Esophagus muscularis mucosa (tissue), 4 donors: ENCODE data around the gene CYP8B1. TPM values are rescaled to one million over a fixed set of nuclear protein-coding genes. Genes with fewer than 3 reads are reported as not detected.
A peak's percentile ranks its signal among the peaks of the same experiment; 100 is the strongest.
"Not testable (repeated sequence)": the region's sequence is repeated elsewhere in the genome, so short reads cannot be mapped to it uniquely, and the experiment has no call there.

ENCODE experiments used
- DNase-seq: peaks from one replicate; pipeline ENCODE4 v3.0.0-alpha.2; 2017; ENCODE audit errors: extremely low spot score
- H3K27ac ChIP-seq, 4 donors: fragments of 200-600 bp; sonication (generic); replicated peaks in 1 of 4; 1 replicate in 3 of 4; 2 replicates in 1 of 4; pipeline ENCODE4 v1.5.1; 2016 to 2019; ENCODE audit warnings: mild to moderate bottlenecking in 1 of 4
- H3K27me3 ChIP-seq, 4 donors: fragments of 200-600 bp; sonication (generic); one replicate each; pipeline versions ENCODE4 v1.5.1 to v1.6.0; 2016 to 2019
- H3K36me3 ChIP-seq, 4 donors: fragments of 200-600 bp; sonication (generic); one replicate each; pipeline ENCODE4 v1.5.1; 2016 to 2019
- H3K4me1 ChIP-seq, 4 donors: fragments of 200-600 bp; sonication (generic); one replicate each; pipeline ENCODE4 v1.5.1; 2016 to 2019
- H3K4me3 ChIP-seq, 4 donors: fragments of 200-600 bp; sonication (generic); 1 replicate in 2 of 4; 2 replicates in 2 of 4; pipeline ENCODE4 v1.5.1; 2016 to 2019; ENCODE audit warnings: mild to moderate bottlenecking in 4 of 4, moderate library complexity in 1 of 4
- H3K9me3 ChIP-seq, 4 donors: fragments of 200-600 bp; sonication (generic); 1 replicate in 3 of 4; 2 replicates in 1 of 4; pipeline ENCODE4 v1.5.1; 2016 to 2019
- EP300 ChIP-seq: sonication (generic); formaldehyde crosslinking; IDR thresholded peaks from one replicate; pipeline ENCODE4 v1.6.1; 2017; ENCODE audit warnings: antibody characterized with exemption
- POLR2A ChIP-seq: fragments of 450-650 bp; IDR thresholded peaks from one replicate; pipeline ENCODE4 v1.6.1; 2017; ENCODE audit warnings: antibody characterized with exemption, moderate library complexity, mild to moderate bottlenecking, low read depth
- POLR2AphosphoS5 ChIP-seq, 2 donors: sonication (generic); formaldehyde crosslinking; IDR thresholded peaks; one replicate each; pipeline ENCODE4 v1.6.1; 2017; ENCODE audit warnings: antibody characterized with exemption in 2 of 2
- WGBS: methylation state at CpG from one replicate; pipeline ENCODE4 v1.1.5; 2018; 5-methylcytosine and 5-hydroxymethylcytosine counted together
- intact Hi-C: fragments of 100-400 bp; cut with DNase I; formaldehyde crosslinking; loops from one replicate; pipeline ENCODE4 v1.15.1; 2023
- total RNA-seq, 4 donors: library from RNA; depleted of rRNA; stranded (reverse); fragments of >200 nt; gene quantifications; one replicate each; pipeline versions ENCODE4 v1.1.0 to v1.2.1, GENCODE V29; 2016
- TF ChIP-seq, protein P1 (sequence below), 3 experiments: fragments of 200-600 bp in 2 of 3; fragments of 450-650 bp in 1 of 3; sonication (generic) in 2 of 3; IDR thresholded peaks; one replicate each; pipeline ENCODE4 v1.5.1; 2017 to 2019; ENCODE audit warnings: antibody characterized with exemption in 3 of 3, mild to moderate bottlenecking in 2 of 3, moderate library complexity in 1 of 3

Gene CYP8B1
- total RNA-seq, 4 donors from 2014 or later = not detected

DNA sequence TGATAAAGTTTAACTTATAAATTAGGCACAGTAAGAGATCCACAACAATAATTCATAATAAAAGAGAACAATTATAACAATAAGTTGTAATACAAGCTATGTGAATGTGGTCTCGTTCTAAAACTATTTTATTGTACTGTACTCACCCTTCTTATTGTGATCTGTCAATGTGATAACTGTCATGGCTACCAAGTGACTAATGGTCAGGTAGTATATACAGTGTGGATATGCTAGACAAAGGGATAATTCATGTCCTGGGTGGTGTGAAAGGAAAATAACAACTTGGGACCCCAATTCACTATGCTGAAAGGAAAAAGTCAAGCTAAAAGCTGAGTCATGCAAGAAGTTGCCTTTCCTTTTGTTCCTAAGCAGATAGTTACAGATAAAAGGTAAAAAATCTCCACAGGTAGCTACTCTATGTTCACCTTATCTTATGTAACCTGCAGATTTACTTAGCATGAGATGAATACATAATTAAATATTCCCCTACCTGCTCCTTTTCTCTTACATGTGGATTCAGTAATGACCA is 10.7 kb upstream of the CYP8B1 start:
- no peak overlapping the region for H3K27ac ChIP-seq
- TF ChIP-seq, protein P1, sequence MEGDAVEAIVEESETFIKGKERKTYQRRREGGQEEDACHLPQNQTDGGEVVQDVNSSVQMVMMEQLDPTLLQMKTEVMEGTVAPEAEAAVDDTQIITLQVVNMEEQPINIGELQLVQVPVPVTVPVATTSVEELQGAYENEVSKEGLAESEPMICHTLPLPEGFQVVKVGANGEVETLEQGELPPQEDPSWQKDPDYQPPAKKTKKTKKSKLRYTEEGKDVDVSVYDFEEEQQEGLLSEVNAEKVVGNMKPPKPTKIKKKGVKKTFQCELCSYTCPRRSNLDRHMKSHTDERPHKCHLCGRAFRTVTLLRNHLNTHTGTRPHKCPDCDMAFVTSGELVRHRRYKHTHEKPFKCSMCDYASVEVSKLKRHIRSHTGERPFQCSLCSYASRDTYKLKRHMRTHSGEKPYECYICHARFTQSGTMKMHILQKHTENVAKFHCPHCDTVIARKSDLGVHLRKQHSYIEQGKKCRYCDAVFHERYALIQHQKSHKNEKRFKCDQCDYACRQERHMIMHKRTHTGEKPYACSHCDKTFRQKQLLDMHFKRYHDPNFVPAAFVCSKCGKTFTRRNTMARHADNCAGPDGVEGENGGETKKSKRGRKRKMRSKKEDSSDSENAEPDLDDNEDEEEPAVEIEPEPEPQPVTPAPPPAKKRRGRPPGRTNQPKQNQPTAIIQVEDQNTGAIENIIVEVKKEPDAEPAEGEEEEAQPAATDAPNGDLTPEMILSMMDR (IDR thresholded peaks at IDR 0.05) = no peak
- no peak for TF ChIP-seq POLR2A
- TF ChIP-seq POLR2AphosphoS5 (IDR thresholded peaks at IDR 0.05) = no peak
- no peak for TF ChIP-seq EP300
- no peaks in the 10 kb centered on the region for H3K27me3 ChIP-seq
- WGBS = 73% methylated on average over 1 of the region's 1 CpG
- no peaks in the 10 kb centered on the region for H3K36me3 ChIP-seq
- no peaks in the 10 kb centered on the region for H3K9me3 ChIP-seq
- DNase-seq = no peak
- H3K4me3 ChIP-seq = no peak overlapping the region
- intact Hi-C loops = no loop called here
- H3K4me1 ChIP-seq = peaks cover 2 to 3% (median 2%) of the 10 kb centered on the region in 4 donors

DNA sequence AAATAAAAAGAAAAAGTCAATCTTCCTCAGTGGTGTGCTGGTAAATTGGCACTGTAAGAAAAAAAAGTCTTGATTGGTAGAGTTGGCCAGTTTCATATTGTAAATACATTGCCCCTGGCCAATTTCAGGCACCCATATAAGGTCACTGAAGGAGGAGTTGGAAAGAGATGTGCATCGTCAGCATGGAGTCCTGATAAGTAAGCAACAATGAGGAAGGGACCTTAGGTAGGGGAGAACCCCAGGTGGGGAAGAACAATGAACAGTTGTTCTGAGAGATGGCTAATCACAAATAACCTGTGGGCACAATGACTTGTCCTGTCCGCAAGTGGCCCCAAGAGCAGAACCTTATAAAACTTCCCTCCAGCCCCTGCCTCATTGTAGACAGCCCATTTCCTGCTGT is 8.6 kb upstream of the CYP8B1 start:
- TF ChIP-seq, protein P1 (IDR thresholded peaks at IDR 0.05) = no peak
- no peak for TF ChIP-seq POLR2A
- TF ChIP-seq EP300 = no peak
- TF ChIP-seq POLR2AphosphoS5 (IDR thresholded peaks at IDR 0.05) = no peak

DNA sequence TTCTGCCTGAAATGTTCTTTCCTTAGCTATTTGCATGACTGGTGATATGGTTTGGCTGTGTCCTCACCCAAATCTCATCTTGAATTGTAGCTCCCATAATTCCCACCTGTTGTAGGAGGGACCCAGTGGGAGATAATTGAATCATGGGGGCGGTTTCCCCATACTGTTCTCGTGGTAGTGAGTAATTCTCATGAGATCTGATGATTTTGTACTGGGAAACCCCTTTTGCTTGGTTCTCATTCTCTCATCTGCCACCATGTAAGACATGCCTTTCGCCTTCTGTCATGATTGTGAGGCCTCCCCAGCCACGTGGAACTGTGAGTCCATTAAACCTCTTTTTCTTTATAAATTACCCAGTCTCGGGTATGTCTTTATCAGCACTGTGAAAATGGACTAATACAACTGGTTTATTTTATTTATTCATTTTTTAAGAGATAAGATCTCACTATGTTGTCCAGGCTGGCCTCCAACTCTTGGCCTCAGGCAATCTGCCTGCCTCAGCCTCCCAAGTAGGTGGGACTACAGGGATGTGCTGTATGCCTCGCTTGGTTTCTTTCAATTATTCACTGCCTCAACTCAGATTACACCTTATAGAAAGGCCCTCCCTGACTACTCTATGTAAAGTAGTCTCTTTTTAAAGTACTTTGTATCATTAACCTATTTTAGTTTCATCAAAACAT is 7.7 kb upstream of the CYP8B1 start:
- H3K27me3 ChIP-seq, intact Hi-C loops, H3K27ac ChIP-seq, H3K36me3 ChIP-seq, H3K9me3 ChIP-seq, DNase-seq, H3K4me3 ChIP-seq: not testable (repeated sequence)
- H3K4me1 ChIP-seq = peaks cover 7 to 12% (median 12%) of the 10 kb centered on the region in 4 donors
- 85% methylated on average over 6 of the region's 6 CpGs for WGBS

More for the DNA sequence above, 8.6 kb upstream of the CYP8B1 start:
- Histone ChIP-seq H3K9me3 (no peaks in the 10 kb centered on the region), H3K27me3 (no peaks in the 10 kb centered on the region), H3K36me3 (no peaks in the 10 kb centered on the region), H3K4me3 (no peak overlapping the region), H3K4me1 (peaks cover 7 to 12% (median 12%) of the 10 kb centered on the region in 4 donors), H3K27ac (no peak overlapping the region)
- WGBS = 79% methylated on average over 2 of the region's 2 CpGs
- no peak for DNase-seq
- intact Hi-C loops = no loop called here

DNA sequence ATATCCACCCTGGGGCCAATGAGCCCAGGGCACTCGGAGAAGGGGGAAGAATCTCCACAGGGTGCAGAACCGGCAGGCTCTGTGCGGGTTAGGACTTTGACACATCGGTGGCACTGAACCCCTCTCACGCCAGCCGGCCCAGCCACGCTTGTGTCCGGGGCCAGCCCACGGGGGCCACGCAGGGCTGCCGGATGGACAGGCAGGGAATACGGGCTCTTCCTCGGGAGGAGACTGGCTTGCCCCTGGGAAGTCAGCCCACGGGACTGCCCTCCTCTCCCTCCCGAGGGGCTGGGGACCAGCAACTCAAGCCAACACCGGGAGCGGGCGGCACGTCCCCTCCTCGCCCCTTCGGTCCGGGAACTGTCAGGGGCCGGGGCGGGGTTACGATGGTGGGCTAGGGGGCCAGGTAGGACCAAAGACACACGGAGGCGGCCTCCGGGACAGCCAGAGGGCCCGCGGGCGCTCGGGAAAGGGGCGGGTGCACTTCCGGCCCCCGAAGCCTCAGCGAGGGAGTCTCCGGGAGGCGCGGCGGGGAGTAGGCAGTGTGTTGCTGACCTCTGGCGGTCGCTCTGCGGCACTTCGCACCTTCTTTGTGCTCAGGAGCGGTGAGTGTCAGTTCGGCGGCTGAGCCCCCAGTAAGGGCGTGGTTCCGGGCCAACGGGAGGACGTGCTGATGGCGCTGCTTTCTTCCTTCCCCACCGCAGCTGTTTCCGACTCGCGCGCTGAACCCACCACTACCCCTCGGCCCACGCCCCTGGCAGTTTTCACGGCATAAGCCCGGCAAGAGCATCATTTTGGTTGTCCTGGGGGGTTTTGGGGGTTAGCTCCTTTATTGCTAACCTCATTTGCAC is 5.1 kb upstream of the CYP8B1 start:
- DNase-seq = no peak
- peak overlapping the region; percentile 60 to 64 (median 62) for H3K4me3 ChIP-seq
- intact Hi-C loops = loop anchor here (1.0 to 2.0 kb wide), 2 partner anchors 48 to 100 kb away; no protein-coding TSS in a partner anchor
- TF ChIP-seq, protein P1 (IDR thresholded peaks at IDR 0.05) = peak; percentile 94 to 97 (median 96)
- TF ChIP-seq POLR2AphosphoS5 (IDR thresholded peaks at IDR 0.05) (peak; percentile 68 to 79), POLR2A (no peak)
- H3K36me3 ChIP-seq = no peaks in the 10 kb centered on the region
- H3K9me3 ChIP-seq = no peaks in the 10 kb centered on the region
- H3K4me1 ChIP-seq = peaks cover 7 to 12% (median 12%) of the 10 kb centered on the region in 4 donors
- peak overlapping the region; percentile 76 to 80 (median 78) for H3K27ac ChIP-seq
- 26% methylated on average over 6 of the region's 61 CpGs for WGBS
- no peaks in the 10 kb centered on the region for H3K27me3 ChIP-seq

DNA sequence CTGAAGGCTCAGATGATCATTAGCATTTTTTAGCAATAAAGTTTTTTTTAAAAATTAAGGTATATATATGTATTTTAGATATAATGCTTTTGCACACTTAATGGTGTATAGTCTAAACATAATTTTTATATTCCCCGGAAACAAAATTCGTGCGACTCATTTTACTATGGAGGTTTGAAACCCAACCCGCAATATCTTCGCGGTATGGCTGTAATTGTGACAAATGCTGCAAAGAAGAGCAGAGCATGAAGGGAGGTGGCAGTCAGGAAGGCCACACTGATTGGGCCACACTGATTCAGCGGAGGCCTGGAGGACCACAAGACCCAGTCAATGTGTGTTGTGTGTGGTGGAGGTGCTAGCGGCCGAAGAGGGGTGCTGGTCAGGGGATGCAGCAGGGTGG is 4.5 kb upstream of the CYP8B1 start:
- DNase-seq = no peak
- no peaks in the 10 kb centered on the region for H3K36me3 ChIP-seq
- TF ChIP-seq POLR2AphosphoS5 (IDR thresholded peaks at IDR 0.05) = no peak
- no peak for TF ChIP-seq EP300
- TF ChIP-seq, protein P1 (IDR thresholded peaks at IDR 0.05) = no peak
- TF ChIP-seq POLR2A = no peak
- peaks cover 7 to 12% (median 12%) of the 10 kb centered on the region in 4 donors for H3K4me1 ChIP-seq
- H3K9me3 ChIP-seq = no peaks in the 10 kb centered on the region
- peak overlapping the region in 3 of 4 donors; percentile 76 to 79 (median 77) for H3K27ac ChIP-seq
- H3K4me3 ChIP-seq = peak overlapping the region; percentile 60 to 64 (median 62)
- H3K27me3 ChIP-seq = no peaks in the 10 kb centered on the region
- intact Hi-C loops = loop anchor here (2.0 kb wide), 1 partner anchor 47 kb away; no protein-coding TSS in a partner anchor
- 95% methylated on average over 9 of the region's 9 CpGs for WGBS
